G401.6 (cell line): ENCODE results near the gene GPX7.

Source experiments
- FAIRE-seq: peaks from 2 replicates; lab custom pipeline; 2012; peaks lifted over from hg19 to GRCh38; lab: Jason Lieb, UNC

GPX7 gene

DNA sequence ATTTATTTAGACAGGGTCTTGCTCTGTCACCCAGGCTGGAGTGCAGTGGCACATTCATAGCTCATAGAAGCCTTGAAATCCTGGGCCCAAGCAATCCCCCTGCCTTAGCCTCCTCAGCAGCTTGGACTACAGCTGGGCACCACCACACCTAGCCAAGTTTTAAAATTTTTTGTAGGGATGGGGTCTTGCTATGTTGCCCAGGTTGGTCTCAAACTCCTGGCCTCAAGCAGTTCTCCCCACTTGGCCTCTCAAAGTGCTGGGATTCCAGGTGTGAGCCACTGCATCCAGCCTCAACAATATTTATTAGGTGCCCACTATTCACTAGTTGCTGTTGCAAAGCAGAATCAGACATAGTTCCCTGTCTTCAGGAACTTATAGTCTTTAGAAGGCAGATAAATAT lies 14.1 kb upstream of the GPX7 start:
- FAIRE-seq, result no peak

- no peak for FAIRE-seq
Observed at GRCh38 chr1:52588535-52588934, 13.6 kb upstream of the GPX7 start.

DNA sequence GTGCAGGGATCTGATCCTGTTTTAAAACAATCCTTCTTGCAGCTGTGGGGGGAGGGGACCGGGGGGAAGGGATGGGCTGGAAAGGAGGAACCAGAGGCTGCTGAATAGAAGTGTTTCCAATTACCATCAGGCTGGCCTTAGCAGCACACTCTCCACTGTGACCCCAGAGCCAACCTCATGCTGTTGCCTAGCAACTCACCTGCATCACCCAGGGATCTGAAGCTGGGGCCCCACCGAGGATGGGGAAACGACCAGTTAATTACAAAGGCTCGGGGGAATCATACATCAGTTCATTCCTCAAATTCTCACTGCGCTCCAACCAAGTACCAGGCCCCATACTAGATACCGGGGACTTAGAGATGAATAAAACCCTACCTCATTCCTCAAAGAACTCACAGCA lies 11.9 kb upstream of the GPX7 start:
- no peak for FAIRE-seq

DNA sequence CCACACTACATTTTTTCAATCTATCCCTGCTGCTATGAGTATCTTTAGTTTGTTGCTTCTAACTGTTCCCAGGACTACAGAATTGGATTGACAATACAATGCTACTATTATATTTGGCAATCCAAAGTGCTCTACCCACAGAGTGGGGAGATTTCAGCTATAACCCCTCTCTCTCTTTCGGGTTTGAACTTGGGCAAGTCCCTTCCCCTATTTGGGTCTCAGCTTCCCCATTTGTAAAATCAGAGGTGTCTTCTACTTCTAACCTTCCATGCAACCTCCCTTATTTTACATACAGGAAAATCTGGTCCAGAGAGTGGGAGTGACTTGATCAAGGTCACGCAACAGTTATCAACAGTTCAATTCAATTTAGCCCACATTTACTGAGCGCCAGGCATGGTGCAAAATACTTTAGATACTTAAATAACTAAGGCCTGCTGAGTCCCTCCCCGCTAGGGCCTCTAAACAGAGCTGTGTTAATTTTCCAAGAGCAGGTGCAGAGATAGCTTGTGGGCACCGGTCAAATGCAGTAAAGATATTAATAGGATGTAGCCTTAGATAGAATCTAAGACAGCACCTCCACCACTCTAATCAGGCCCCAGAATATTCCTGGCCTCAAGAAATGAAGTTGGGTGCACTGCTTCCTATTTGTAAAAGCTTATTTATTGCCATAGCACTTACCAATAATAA lies 9.4 kb upstream of the GPX7 start:
- no peak for FAIRE-seq

DNA sequence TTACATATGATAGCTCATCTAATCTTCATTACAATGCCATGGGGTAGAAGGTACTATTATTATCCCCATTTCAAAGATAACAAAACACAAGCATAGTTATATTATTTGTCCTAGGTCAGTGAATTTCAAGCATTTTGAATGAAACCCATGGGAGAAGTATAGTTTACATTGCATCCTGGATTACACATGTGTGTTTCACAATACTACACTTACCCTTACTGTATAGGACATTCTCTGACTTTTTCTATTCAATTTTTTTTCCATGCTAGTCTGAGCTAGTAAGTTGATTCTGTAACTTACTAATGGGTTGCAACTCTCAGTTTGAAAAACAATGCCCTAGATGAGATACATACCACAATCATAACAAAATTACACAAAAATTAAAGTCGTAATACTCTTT lies 8.7 kb upstream of the GPX7 start:
- FAIRE-seq, result no peak

DNA sequence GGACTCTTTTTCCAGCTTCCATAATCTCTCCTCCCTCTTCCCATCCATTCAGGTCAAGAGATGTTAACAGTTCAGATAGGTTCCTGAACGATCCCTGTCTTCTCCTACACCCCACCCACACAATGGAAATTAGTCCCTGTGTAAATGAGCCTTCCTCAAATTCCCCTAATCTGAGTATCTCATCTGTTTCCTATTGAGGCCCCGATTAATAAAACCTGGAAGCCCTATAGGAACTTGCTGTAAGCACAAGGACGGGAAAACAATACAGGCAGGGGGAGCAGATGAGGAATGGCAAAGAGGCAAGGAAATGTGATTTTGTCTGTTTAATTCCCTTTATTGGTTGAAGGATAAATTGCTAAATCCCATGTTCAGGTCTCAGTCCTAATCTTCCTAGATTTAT lies 7.1 kb upstream of the GPX7 start:
- FAIRE-seq, result no peak

DNA sequence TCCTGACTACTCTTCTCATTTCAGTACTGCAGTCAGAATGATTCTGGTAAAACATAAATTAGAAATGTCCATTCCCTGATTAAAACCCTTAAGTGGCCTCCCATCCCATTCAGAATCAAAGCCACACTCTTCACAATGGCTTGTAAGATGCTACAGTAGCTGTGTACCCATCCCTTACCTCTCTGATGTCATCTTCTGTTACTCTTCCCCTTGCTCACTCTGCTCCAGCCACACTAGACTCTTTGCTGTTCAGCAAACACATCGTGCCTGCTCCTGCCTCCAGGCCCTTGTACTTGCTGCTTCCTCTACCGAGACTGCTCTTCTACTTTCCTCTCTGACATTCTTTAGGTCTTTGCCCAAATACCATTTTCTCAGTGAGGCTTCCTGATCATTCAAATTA lies 4.3 kb upstream of the GPX7 start:
- FAIRE-seq, result no peak

DNA sequence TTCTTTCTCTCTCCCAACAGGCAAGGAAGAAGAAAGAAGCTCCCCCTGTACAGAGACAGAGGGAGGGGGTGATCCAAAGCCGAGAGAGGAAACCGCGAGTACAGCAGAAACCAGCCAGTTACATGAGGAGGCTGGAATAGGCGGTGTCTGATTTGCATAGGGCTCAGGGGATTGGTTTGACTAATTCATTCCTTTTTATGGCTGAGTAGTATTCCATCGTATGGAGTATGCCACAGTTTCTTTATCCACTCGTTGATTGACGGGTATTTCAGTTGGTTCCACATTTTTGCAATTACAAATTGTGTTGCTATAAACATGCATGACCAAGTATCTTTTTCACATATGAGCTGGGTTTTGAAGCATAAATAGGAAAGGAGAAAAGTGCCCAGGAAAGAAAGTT lies 3.4 kb upstream of the GPX7 start:
- no peak for FAIRE-seq

- no peak for FAIRE-seq
Observed at GRCh38 chr1:52599236-52599635, 2.9 kb upstream of the GPX7 start.

GRCh38 chr1:52600533-52601179 lies 1.5 kb upstream of the GPX7 start:
- no peak for FAIRE-seq

GRCh38 chr1:52601519-52601918 lies 652 bp upstream of the GPX7 start:
- no peak for FAIRE-seq

DNA sequence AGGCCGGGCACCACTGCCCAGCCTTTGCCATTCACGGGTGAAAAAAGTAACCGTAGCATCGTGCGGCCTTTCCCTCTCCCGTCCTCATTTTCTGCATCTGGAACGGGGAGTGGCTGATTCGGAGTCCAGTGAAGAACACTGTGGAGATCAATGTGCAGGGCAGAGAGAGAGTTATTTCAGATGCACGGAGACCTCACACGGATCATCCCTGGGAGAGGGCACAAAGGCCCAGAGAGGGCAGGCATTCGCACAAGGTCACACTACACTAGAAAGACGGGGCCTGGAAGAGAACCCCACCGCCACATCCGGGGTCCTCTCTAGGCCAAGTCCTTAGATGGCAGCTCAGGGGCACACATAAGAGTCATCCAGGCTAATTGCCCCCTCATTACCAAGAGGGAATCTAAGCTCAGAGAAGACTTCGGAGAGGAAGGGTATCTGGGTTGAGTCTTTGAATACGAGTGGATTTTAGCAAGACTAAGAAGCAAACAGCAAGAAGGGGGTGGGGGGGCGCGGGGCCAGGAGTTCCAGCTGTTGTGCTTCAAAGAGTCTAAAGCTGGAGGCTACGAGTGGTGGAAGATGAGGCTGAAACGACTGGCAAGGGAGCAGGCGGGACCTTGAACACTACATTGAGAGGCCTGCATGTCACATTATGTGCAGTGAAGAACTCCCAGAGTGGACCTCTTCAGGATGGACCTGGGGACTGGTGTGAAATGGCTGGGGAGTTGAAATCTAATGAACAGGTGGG lies 857 bp downstream of the GPX7 start:
- FAIRE-seq, result no peak

- FAIRE-seq, result no peak
Observed at GRCh38 chr1:52603630-52604029, 1.5 kb downstream of the GPX7 start.

DNA sequence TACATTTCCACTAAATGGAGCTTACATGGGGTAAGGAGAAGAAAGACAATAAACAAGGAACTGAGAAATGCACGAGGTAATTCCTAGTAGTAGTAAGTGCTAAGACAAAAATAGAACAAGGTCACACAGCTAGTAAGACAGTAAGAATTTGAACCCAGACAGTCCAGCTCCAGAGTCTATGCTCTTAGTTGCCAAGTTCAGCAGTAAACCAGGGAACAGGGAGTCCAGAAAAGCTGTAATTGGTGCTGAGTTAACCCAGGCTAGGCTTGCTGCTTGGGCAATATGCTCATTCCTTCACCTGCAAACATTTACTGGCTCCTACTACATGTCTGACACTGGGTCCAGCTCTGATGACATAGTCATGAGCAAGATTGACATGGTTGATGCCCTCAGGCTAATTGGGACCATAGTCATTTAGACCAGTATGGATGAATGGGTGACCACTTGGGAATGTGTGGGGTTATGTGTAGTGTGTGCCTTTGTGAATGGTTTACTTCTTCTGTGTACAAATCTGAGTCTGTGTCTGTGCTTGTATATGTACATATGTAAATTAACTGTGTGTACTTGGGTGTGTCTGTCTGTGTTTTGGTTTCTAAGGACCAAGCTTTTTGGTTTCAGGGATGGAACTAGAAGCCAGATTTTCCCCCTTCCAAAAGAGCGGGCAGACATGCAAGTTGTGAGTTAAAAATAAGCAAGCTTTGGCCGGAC lies 2.0 kb downstream of the GPX7 start:
- no peak for FAIRE-seq

GRCh38 chr1:52613636-52614373 lies 11.6 kb downstream of the GPX7 start:
- FAIRE-seq, result no peak

GRCh38 chr1:52614671-52615070 lies 12.5 kb downstream of the GPX7 start:
- no peak for FAIRE-seq

DNA sequence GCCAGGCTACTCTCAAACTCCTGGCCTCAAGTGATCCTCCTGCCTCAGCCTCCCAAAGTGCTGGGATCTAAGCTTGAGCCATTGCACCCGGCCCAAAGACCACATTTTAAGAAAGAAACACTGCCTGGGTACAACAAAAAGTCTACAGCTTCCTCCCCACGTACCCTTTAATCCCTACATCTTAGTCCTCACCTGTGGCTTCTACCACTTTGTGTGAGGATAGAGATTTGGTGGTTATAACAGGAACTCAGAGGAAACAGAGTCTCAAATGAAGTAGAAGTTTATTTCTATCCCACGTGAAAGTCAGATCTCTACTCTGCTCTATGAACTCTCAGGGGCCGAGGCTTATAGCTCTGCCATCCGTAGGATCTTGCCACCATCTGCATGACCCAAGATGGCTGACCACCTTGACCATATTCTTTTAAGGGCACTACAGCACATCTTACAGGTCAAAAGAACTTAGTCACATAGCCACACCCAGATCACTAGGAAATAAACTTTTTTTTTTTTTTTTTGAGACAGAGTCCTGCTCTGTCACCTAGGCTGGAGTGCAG lies 13.4 kb downstream of the GPX7 start:
- no peak for FAIRE-seq

DNA sequence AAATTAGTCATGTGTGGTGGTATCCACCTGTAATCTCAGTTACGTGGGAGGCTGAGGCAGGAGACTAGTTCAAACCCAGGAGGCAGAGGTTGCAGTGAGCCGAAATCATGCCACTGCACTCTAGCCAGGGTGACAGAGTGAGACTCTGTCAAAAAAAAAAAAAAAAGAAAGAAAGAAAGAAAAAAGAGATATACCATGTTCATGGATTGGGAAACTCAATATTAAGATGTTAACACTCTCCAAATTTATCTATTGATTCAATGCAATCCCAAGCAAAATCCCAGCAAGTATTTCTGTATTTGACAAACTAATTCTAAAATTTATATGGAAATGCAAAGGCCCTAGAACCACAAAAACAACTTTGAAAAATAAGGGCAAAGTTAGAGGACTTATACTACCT lies 19.8 kb downstream of the GPX7 start:
- FAIRE-seq, result no peak

DNA sequence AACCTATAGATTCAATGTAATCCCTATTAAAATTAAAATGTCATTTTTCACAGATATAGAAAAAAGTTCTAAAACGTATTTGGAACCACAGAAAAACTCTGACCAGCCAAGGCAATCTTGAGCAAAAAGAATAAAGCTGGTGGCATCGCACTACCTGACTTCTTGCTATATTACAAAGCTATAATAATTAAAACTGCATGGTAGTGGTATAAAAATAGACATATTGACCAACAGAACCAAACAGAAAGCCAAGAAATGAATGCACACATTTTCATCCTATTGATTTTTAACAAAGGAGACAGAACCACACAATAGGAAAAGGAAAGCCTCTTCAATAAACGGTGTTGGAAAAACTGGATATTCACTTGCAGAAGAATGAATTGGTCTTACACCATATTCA lies 21.6 kb downstream of the GPX7 start:
- no peak for FAIRE-seq

GRCh38 chr1:52627028-52627427 lies 24.9 kb downstream of the GPX7 start:
- no peak for FAIRE-seq

- FAIRE-seq, result no peak
Observed at GRCh38 chr1:52628614-52629324, 26.6 kb downstream of the GPX7 start.

GRCh38 chr1:52629325-52629643 lies 27.1 kb downstream of the GPX7 start:
- FAIRE-seq, result no peak
